AG04449 (cell line): Measurements from ENCODE around the gene TMC4.
"Not testable (repeated sequence)": the region's sequence is repeated elsewhere in the genome, so short reads cannot be mapped to it uniquely, and the experiment has no call there.

ENCODE experiments used
- CTCF ChIA-PET: fragments of 350-600 bp; formaldehyde crosslinking; extraction: SDS; loops from one replicate; lab custom pipeline; 2021; ENCODE audit warnings: antibody characterized with exemption; lab: Yijun Ruan, JAX
- POLR2A ChIA-PET: fragments of 400-600, 350-600 bp; formaldehyde crosslinking; extraction: SDS; loops from one replicate; lab custom pipeline; 2020; ENCODE audit warnings: antibody characterized with exemption, inconsistent platforms; lab: Yijun Ruan, JAX
- DNase-seq: peaks from one replicate; pipeline ENCODE4 v3.0.0-alpha.2; 2010; ENCODE audit warnings: low read depth, low spot score
- H3K4me3 ChIP-seq: 2 replicates; pipeline ENCODE4 v1.5.1; 2011; ENCODE audit warnings: low read depth, mild to moderate bottlenecking, control low read depth, low read length
- TF ChIP-seq, protein P1 (sequence below): IDR thresholded peaks from one replicate; pipeline ENCODE4 v1.5.1; 2011; ENCODE audit warnings: mild to moderate bottlenecking, moderate library complexity, low read length, control low read depth, inconsistent platforms; ENCODE audit not compliant: insufficient read depth; ENCODE audit errors: missing control alignments

TMC4 gene

DNA sequence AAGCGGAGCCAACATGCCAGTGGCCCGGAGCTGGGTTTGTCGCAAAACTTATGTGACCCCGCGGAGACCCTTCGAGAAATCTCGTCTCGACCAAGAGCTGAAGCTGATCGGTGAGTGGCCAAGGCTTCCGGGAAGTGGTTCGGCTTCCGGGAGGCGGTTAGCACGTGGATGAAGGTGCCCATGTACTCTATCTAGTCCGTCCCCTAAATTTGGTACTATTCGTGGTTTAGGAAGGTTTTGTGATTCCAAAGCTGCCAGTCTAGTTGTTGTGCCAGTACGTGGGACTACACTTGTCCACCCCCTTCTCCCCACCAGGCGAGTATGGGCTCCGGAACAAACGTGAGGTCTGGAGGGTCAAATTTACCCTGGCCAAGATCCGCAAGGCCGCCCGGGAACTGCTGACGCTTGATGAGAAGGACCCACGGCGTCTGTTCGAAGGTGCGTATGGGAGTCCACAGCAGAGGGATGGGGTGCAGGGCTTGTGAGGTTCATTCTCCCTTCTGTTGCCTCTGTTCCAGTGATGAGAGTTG, 28.3 kb upstream of the TMC4 start:
- CTCF ChIA-PET, result interaction anchor here (1.0 to 3.1 kb wide), 3 partner anchors 9 to 33 kb away, joined by 3 to 12 read pairs (median 3); partner anchors contain the start of gene TSEN34
- TF ChIP-seq, protein P1, sequence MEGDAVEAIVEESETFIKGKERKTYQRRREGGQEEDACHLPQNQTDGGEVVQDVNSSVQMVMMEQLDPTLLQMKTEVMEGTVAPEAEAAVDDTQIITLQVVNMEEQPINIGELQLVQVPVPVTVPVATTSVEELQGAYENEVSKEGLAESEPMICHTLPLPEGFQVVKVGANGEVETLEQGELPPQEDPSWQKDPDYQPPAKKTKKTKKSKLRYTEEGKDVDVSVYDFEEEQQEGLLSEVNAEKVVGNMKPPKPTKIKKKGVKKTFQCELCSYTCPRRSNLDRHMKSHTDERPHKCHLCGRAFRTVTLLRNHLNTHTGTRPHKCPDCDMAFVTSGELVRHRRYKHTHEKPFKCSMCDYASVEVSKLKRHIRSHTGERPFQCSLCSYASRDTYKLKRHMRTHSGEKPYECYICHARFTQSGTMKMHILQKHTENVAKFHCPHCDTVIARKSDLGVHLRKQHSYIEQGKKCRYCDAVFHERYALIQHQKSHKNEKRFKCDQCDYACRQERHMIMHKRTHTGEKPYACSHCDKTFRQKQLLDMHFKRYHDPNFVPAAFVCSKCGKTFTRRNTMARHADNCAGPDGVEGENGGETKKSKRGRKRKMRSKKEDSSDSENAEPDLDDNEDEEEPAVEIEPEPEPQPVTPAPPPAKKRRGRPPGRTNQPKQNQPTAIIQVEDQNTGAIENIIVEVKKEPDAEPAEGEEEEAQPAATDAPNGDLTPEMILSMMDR, result no peak
- no peak for DNase-seq
- peak overlapping the region; percentile 91 for H3K4me3 ChIP-seq
- POLR2A ChIA-PET, result interaction anchor here (0.7 to 5.5 kb wide), 5 partner anchors 9 to 152 kb away, joined by 3 to 108 read pairs (median 4); partner anchors contain the start of genes MBOAT7 and TSEN34

DNA sequence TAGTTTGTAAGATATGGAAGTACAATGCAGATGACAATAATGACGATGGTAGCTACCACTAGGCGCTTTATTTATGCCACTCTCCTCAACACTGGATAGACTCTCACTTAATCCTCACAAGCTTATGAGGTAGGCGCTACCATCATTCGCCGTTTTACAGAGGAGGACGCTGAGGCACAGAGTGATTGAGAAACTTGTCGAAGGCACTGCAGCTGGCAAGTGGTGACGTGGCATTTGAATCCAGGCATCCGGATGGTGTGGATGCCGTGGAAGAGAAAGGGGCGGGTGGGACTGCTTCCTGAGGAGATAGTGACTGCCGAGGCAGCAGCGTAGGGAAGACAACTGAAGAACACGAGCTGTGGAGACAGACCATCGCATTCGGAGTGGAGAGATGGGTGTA, 26.4 kb upstream of the TMC4 start:
- no peak for DNase-seq
- TF ChIP-seq, protein P1, result no peak
- ChIA-PET POLR2A (interaction anchor here (0.5 to 5.5 kb wide), 3 partner anchors 9 to 1317 kb away, joined by 3 to 108 read pairs (median 3); partner anchors contain the start of genes MBOAT7, TSEN34 and ZNF816), CTCF (interaction anchor here (1.4 to 3.1 kb wide), 2 partner anchors 8 to 31 kb away, joined by 3 to 12 read pairs; partner anchors contain the start of gene TSEN34)
- H3K4me3 ChIP-seq, result no peak overlapping the region

DNA sequence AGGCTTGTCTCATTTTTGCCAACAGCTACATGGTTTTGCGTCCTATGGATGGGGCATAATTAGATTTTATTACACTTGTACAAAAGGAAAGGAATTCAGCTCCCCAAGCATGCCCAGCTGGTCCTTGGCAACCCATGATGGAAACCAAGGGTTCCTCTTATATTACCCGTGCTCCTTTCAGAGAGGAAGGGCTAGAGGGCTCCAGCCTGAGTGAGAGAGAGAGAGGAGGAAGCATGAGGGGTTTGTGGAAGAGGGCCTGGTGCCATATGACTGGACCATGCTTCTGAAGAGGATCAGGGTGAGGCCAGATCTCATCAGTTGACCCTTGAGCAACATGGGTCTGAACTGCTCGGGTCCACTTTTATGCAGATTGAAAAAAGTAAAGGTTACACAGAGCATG, 24.2 kb upstream of the TMC4 start:
- TF ChIP-seq, protein P1, result no peak
- DNase-seq, result no peak
- no peak overlapping the region for H3K4me3 ChIP-seq
- ChIA-PET CTCF (no interaction called here), POLR2A (no interaction called here)

DNA sequence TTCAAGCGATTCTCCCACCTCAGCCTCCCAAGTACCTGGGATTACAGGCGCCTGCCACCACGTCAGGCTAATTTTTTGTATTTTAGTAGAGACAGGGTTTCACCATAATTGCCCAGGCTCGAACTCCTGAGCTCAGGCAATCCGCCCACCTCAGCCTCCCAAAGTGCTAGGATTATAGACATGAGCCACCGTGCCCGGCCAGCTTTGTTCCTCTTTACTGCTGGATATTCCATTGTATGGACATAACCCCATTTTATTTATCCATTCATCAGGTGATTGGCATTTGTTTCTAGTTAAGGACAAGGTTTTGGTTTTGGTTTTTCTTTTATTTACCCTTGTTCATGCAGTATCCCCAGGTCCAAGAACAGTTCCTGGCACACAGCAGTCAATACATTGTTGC, 23.6 kb upstream of the TMC4 start:
- no peak for DNase-seq
- ChIA-PET POLR2A (no interaction called here), CTCF (interaction anchor here (1.0 kb wide), 1 partner anchor 72 kb away, joined by 3 read pairs; no protein-coding TSS in a partner anchor)
- H3K4me3 ChIP-seq, result no peak overlapping the region
- TF ChIP-seq, protein P1, result no peak

DNA sequence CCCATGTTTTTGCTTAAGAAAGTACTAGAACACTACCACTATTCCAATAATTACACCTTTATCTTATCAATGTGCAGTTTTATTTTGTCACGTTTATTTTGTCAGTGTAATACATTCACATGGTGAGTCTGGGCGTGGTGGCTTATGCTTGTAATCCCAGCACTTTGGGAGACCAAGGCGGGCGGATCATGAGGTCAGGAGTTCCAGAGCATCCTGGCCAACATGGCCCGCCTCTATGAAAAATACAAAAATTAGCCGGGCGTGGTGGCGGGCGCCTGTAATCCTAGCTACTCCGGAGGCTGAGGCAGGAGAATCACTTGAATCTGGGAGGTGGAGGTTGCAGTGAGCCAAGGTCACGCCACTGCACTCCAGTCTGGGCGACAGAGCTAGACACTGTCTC, 21.5 kb upstream of the TMC4 start:
- H3K4me3 ChIP-seq, DNase-seq, CTCF ChIA-PET, POLR2A ChIA-PET: not testable (repeated sequence)

DNA sequence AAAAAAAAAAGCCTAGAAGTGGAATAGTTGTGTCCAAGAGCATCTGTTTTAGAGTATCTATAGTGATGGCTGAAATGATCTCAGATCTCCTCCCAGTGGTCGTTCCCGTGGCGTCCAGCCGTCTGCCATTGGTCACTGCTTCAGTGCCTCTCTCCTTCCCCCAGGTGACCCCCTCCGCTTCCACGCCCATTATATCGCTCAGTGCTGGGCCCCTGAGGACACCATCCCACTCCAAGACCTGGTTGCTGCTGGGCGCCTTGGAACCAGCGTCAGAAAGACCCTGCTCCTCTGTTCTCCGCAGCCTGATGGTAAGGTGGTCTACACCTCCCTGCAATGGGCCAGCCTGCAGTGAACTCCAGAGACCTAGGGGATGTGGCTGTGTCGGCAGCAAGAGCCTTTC, 20.1 kb upstream of the TMC4 start:
- CTCF ChIA-PET, result interaction anchor here (1.5 kb wide), 1 partner anchor 39 kb away, joined by 4 read pairs; no protein-coding TSS in a partner anchor
- POLR2A ChIA-PET, result interaction anchor here (5.1 kb wide), 1 partner anchor 8 kb away, joined by 108 read pairs; the partner anchor contains the start of gene RPS9
- TF ChIP-seq, protein P1, result no peak
- no peak for DNase-seq
- H3K4me3 ChIP-seq, result no peak overlapping the region
